ENCODE data around the gene MKRN2.
A peak's percentile ranks its signal among the peaks of the same experiment; 100 is the strongest.
"Not testable (repeated sequence)": the region's sequence is repeated elsewhere in the genome, so short reads cannot be mapped to it uniquely, and the experiment has no call there.

MKRN2 gene

GRCh38 chr3:12590096-12590495 is 33.2 kb downstream of the MKRN2 start:
- no peak for DNase-seq

GRCh38 chr3:12591456-12591855 is 34.6 kb downstream of the MKRN2 start:
- no peak for DNase-seq

GRCh38 chr3:12591997-12592715 is 35.3 kb downstream of the MKRN2 start:
- no peak for DNase-seq

GRCh38 chr3:12593473-12593872 is 36.6 kb downstream of the MKRN2 start:
- no peak for DNase-seq

- DNase-seq, result no peak
These were observed 42.0 kb downstream of the MKRN2 start for GRCh38 chr3:12598890-12599289.

GRCh38 chr3:12601072-12601471 is 44.2 kb downstream of the MKRN2 start:
- no peak for DNase-seq

GRCh38 chr3:12603969-12604368 is 47.1 kb downstream of the MKRN2 start:
- no peak for DNase-seq

GRCh38 chr3:12608376-12608775 is 51.5 kb downstream of the MKRN2 start:
- no peak for DNase-seq

GRCh38 chr3:12611117-12611516 is 54.2 kb downstream of the MKRN2 start:
- DNase-seq, result no peak

GRCh38 chr3:12612514-12613226 is 55.8 kb downstream of the MKRN2 start:
- DNase-seq, result no peak

- DNase-seq, result no peak
These were observed 56.4 kb downstream of the MKRN2 start for GRCh38 chr3:12613250-12613649.

GRCh38 chr3:12615266-12615665 is 58.4 kb downstream of the MKRN2 start:
- DNase-seq, result no peak

GRCh38 chr3:12618426-12618825 is 61.5 kb downstream of the MKRN2 start:
- no peak for DNase-seq

- no peak for DNase-seq
These were observed 63.4 kb downstream of the MKRN2 start for GRCh38 chr3:12620305-12620704.

- DNase-seq, result no peak
These were observed 63.8 kb downstream of the MKRN2 start for GRCh38 chr3:12620729-12621128.

GRCh38 chr3:12622335-12622734 is 65.4 kb downstream of the MKRN2 start:
- no peak for DNase-seq

- no peak for DNase-seq
These were observed 67.2 kb downstream of the MKRN2 start for GRCh38 chr3:12624056-12624455.

- not testable (repeated sequence) for DNase-seq
These were observed 68.1 kb downstream of the MKRN2 start for GRCh38 chr3:12624964-12625363.

- no peak for DNase-seq
These were observed 70.5 kb downstream of the MKRN2 start for GRCh38 chr3:12627370-12627769.

GRCh38 chr3:12628813-12629212 is 71.9 kb downstream of the MKRN2 start:
- no peak for DNase-seq

GRCh38 chr3:12629560-12629959 is 72.7 kb downstream of the MKRN2 start:
- DNase-seq, result peak; percentile 16

GRCh38 chr3:12630292-12630691 is 73.4 kb downstream of the MKRN2 start:
- peak; percentile 2 for DNase-seq

GRCh38 chr3:12630843-12631242 is 74.0 kb downstream of the MKRN2 start:
- not testable (repeated sequence) for DNase-seq

- no peak for DNase-seq
These were observed 75.6 kb downstream of the MKRN2 start for GRCh38 chr3:12632523-12632922.

- no peak for DNase-seq
These were observed 76.2 kb downstream of the MKRN2 start for GRCh38 chr3:12633108-12633507.
